GM13976 (cell line): Measurements from ENCODE around the gene ZFP57.

Source experiments
- DNase-seq: peaks from one replicate; pipeline ENCODE4 v3.0.0; 2012; ENCODE audit warnings: low spot score
- in situ Hi-C: fragments of 300-500 bp; cut with MboI; formaldehyde crosslinking; loops from one replicate; pipeline ENCODE4 v1.12.0; 2022; ENCODE audit warnings: low sequenced_read_pairs, mixed read lengths, inconsistent platforms; ENCODE audit not compliant: unreplicated experiment
- TF ChIP-seq, protein P1 (sequence below): IDR thresholded peaks from 2 replicates; pipeline ENCODE4 v1.5.1; 2012; ENCODE audit warnings: borderline replicate concordance, mild to moderate bottlenecking; ENCODE audit not compliant: insufficient read depth; ENCODE audit errors: extremely low read depth, missing control alignments, control extremely low read depth

ZFP57 gene

GRCh38 chr6:29656157-29656556, 24.8 kb downstream of the ZFP57 start:
- in situ Hi-C loops: no loop called here
- TF ChIP-seq, protein P1, sequence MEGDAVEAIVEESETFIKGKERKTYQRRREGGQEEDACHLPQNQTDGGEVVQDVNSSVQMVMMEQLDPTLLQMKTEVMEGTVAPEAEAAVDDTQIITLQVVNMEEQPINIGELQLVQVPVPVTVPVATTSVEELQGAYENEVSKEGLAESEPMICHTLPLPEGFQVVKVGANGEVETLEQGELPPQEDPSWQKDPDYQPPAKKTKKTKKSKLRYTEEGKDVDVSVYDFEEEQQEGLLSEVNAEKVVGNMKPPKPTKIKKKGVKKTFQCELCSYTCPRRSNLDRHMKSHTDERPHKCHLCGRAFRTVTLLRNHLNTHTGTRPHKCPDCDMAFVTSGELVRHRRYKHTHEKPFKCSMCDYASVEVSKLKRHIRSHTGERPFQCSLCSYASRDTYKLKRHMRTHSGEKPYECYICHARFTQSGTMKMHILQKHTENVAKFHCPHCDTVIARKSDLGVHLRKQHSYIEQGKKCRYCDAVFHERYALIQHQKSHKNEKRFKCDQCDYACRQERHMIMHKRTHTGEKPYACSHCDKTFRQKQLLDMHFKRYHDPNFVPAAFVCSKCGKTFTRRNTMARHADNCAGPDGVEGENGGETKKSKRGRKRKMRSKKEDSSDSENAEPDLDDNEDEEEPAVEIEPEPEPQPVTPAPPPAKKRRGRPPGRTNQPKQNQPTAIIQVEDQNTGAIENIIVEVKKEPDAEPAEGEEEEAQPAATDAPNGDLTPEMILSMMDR: no peak
- DNase-seq: no peak

DNA sequence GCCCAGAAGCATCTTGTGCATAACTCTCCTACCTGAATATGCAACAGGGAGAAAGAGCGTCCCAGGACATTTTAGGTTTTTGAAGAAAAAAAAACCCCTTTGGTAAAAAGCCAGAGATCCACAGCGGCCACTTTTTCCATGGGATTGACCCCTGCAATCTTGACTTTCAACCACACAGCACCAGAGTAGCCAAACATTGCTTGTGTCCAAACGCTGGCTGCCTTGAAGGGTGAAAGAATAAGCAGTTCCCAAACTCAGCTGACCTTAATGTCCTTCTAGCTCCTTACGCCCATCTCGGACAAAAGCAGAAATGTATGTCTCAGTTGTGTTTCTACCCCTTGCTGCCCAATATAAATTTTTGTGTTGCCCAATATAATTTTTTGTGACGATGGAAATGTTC, 25.3 kb downstream of the ZFP57 start:
- DNase-seq: no peak
- in situ Hi-C loops: no loop called here
- TF ChIP-seq, protein P1: no peak

- DNase-seq: peak; percentile 63
These were observed 27.4 kb downstream of the ZFP57 start for GRCh38 chr6:29653452-29654038.

DNA sequence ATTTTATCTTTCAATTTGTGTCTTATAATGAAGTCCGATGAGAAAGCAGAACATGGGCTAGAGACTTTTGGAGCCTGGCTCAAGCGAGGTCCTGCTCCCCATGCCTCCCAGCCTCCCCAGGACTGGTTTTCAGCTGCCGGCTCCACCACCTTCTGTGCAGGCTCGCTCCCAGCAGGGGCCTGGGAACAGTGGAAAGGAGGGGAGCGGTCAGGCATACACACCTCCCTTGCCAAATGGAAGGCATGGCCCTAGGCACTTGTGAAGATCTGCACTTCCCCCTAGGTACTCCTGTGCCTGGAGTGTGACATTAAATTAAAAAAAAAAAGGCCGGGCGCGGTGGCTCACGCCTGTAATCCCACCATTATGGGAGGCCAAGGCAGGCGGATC, 28.8 kb downstream of the ZFP57 start:
- in situ Hi-C loops: no loop called here
- no peak for DNase-seq
- TF ChIP-seq, protein P1: no peak

More at GRCh38 chr6:29653452-29654038, 27.4 kb downstream of the ZFP57 start:
- in situ Hi-C loops: no loop called here
- TF ChIP-seq, protein P1: peak; percentile 62

DNA sequence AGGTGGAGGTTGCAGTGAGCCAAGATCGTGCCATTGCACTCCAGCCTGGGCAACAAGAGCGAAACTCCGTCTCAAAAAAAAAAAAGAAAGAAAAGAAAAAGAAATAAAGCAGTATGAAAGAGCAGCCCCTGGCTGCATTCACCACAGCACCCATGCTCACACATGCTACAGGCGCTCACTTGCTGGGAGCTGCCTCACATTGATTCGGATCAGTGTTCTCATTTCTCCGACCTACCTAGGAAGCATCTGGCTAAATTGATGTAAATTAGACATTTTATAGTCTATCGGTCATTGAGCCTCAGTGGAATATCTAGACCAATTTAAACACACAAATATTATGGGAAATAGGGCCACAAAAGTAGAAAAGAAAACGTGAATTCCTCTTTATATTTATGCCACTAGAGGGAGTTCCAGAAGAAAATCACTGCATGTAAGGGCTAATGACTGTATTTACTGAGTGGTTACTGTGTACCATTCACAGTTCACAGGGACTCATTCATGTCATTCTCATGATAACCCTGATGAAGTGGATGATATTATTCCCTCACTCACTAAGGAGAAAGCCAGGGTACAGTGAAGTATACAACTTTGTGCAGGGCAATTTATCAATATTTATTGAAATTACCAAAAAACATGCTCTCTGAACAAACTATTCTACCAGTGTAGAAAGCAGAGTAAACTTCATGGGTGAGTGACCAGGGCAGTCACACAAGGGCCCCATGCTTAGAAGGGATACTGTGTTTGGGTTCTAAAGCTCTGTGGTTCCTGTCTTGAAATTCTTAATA, 29.3 kb downstream of the ZFP57 start:
- in situ Hi-C loops: no loop called here
- TF ChIP-seq, protein P1: peak; percentile 32
- peak; percentile 62 for DNase-seq

DNA sequence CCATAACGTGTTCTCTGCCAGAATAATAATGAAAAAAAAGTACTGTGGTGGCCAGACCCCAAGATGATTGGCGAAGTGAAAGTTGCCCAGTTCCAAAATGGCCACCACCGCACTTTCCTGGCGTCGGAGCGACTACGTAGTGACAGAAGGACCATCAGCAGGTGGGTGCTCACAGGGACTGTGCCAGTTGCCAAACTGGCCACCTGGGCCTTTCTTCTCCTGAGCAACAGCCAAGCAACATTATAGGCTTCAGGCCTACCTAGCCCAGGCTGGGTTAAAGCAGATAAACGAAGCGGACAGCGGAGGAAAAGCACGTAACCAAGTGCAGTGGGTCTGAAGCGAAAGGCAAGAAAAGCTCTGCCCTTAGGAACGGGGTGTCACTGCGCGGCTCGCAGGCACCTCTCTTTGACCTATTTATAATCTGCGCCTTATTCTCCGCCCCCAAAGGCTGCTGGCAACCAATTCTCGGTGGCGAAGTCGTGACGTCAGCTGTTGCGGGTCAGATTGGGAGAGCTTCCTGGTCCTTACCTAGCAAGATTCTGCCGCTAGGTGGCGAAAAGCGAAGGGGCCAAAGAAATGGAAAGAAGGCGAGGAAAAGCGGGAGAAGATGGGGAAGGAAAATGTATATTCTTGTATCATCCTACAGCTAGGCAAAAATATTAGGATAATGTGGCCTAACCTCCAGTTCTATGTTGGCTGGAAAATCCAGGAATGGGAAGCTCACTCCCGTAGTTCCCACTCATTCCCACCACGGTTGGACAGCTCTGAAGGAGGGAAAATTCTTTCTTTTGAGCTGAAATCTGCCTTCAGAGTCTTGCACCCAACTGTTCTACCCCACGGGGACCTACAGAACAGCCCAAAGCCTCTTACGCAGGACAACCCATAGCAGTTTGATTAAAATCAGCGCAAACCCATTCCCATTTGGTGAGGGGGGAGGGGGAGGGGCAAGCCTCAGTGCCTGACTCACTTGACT, 31.0 kb downstream of the ZFP57 start:
- DNase-seq: peak; percentile 97
- in situ Hi-C loops: no loop called here
- TF ChIP-seq, protein P1: peak; percentile 86
